ENCODE results near the gene RO60. TPM values are rescaled to one million over a fixed set of nuclear protein-coding genes. Genes with fewer than 3 reads are reported as not detected.

RO60 gene
- total and polyA plus RNA-seq, 2 of the 13 experiments (the other 11 are each of a cell fraction or from before 2014, with no cell fraction given): 20.3 to 53.7 TPM

GRCh38 chr1:193104907-193105820 lies 45.8 kb downstream of the RO60 start, which contains the start of gene GLRX2 (continued):
- TF ChIP-seq PLSCR1 (CRISPR knock-in tag; IDR thresholded peaks at IDR 0.05; ENCODE audit: borderline replicate concordance): no peak
- no peak for TF ChIP-seq NCOR1 (IDR thresholded peaks at IDR 0.05; ENCODE audit: borderline replicate concordance, low read length)
- TF ChIP-seq, protein P1, sequence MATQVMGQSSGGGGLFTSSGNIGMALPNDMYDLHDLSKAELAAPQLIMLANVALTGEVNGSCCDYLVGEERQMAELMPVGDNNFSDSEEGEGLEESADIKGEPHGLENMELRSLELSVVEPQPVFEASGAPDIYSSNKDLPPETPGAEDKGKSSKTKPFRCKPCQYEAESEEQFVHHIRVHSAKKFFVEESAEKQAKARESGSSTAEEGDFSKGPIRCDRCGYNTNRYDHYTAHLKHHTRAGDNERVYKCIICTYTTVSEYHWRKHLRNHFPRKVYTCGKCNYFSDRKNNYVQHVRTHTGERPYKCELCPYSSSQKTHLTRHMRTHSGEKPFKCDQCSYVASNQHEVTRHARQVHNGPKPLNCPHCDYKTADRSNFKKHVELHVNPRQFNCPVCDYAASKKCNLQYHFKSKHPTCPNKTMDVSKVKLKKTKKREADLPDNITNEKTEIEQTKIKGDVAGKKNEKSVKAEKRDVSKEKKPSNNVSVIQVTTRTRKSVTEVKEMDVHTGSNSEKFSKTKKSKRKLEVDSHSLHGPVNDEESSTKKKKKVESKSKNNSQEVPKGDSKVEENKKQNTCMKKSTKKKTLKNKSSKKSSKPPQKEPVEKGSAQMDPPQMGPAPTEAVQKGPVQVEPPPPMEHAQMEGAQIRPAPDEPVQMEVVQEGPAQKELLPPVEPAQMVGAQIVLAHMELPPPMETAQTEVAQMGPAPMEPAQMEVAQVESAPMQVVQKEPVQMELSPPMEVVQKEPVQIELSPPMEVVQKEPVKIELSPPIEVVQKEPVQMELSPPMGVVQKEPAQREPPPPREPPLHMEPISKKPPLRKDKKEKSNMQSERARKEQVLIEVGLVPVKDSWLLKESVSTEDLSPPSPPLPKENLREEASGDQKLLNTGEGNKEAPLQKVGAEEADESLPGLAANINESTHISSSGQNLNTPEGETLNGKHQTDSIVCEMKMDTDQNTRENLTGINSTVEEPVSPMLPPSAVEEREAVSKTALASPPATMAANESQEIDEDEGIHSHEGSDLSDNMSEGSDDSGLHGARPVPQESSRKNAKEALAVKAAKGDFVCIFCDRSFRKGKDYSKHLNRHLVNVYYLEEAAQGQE (IDR thresholded peaks at IDR 0.05; ENCODE audit: borderline replicate concordance in 1 of 2, low read depth in 1 of 2, low read length in 2 of 2): peak in 1 of 2 experiments; percentile 19; a peak in 1 of 4 replicates
- TF ChIP-seq, protein P2, sequence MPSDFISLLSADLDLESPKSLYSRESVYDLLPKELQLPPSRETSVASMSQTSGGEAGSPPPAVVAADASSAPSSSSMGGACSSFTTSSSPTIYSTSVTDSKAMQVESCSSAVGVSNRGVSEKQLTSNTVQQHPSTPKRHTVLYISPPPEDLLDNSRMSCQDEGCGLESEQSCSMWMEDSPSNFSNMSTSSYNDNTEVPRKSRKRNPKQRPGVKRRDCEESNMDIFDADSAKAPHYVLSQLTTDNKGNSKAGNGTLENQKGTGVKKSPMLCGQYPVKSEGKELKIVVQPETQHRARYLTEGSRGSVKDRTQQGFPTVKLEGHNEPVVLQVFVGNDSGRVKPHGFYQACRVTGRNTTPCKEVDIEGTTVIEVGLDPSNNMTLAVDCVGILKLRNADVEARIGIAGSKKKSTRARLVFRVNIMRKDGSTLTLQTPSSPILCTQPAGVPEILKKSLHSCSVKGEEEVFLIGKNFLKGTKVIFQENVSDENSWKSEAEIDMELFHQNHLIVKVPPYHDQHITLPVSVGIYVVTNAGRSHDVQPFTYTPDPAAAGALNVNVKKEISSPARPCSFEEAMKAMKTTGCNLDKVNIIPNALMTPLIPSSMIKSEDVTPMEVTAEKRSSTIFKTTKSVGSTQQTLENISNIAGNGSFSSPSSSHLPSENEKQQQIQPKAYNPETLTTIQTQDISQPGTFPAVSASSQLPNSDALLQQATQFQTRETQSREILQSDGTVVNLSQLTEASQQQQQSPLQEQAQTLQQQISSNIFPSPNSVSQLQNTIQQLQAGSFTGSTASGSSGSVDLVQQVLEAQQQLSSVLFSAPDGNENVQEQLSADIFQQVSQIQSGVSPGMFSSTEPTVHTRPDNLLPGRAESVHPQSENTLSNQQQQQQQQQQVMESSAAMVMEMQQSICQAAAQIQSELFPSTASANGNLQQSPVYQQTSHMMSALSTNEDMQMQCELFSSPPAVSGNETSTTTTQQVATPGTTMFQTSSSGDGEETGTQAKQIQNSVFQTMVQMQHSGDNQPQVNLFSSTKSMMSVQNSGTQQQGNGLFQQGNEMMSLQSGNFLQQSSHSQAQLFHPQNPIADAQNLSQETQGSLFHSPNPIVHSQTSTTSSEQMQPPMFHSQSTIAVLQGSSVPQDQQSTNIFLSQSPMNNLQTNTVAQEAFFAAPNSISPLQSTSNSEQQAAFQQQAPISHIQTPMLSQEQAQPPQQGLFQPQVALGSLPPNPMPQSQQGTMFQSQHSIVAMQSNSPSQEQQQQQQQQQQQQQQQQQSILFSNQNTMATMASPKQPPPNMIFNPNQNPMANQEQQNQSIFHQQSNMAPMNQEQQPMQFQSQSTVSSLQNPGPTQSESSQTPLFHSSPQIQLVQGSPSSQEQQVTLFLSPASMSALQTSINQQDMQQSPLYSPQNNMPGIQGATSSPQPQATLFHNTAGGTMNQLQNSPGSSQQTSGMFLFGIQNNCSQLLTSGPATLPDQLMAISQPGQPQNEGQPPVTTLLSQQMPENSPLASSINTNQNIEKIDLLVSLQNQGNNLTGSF (CRISPR knock-in tag; IDR thresholded peaks at IDR 0.05): no peak
- TF ChIP-seq ZNF776 (CRISPR knock-in tag; IDR thresholded peaks at IDR 0.05): no peak
- TF ChIP-seq PTBP1 (IDR thresholded peaks at IDR 0.05; ENCODE audit: low read depth, low read length, poor library complexity, severe bottlenecking): no peak
- no peak; the same call in 1 of the 2 replicates for TF ChIP-seq MIER3 (CRISPR knock-in tag; IDR thresholded peaks at IDR 0.05; ENCODE audit: borderline replicate concordance)
- no peak for TF ChIP-seq GZF1 (CRISPR knock-in tag; IDR thresholded peaks at IDR 0.05)
- peak; percentile 67; the same call in 1 of the 2 replicates for TF ChIP-seq POGK (CRISPR knock-in tag; conservative IDR thresholded peaks at IDR 0.05)
- peak; percentile 23; the same call in 1 of the 2 replicates for TF ChIP-seq GATA4 (IDR thresholded peaks at IDR 0.05; ENCODE audit: borderline replicate concordance, low read depth)

Measured in HepG2 (cell line).